MCF 10A (cell line): Measurements from ENCODE around the gene EXOC4. TPM values are rescaled to one million over a fixed set of nuclear protein-coding genes. Genes with fewer than 3 reads are reported as not detected.

Experiments used
- BruUV-seq: library from RNA; stranded (reverse); fragments of 400-500 nt; replicated peaks from 2 replicates; lab custom pipeline; 2021; lab: Mats Ljungman, UMichigan
- CTCF ChIA-PET: fragments of 300-600 bp; sonication (Branson Sonifier 250); formaldehyde crosslinking; extraction: SDS; loops from one replicate; lab custom pipeline; 2021; ENCODE audit warnings: antibody characterized with exemption, inconsistent platforms; lab: Yijun Ruan, JAX
- POLR2A ChIA-PET: fragments of 300-600, 350-650 bp; sonication (Branson Sonifier 250); formaldehyde crosslinking; extraction: SDS; loops from one replicate; lab custom pipeline; 2020; ENCODE audit warnings: antibody characterized with exemption, inconsistent platforms; lab: Yijun Ruan, JAX
- DNase-seq: peaks from one replicate; pipeline ENCODE4 v3.0.0-alpha.2; 2018; ENCODE audit not compliant: unreplicated experiment
- H3K27ac Mint-ChIP-seq: one replicate; pipeline ENCODE4 v1.8.0; 2022; ENCODE audit warnings: mild to moderate bottlenecking, low read depth, mixed read lengths; ENCODE audit not compliant: unreplicated experiment
- H3K27me3 Mint-ChIP-seq: one replicate; pipeline ENCODE4 v1.8.0; 2022; ENCODE audit warnings: mixed read lengths; ENCODE audit not compliant: insufficient read depth, unreplicated experiment
- H3K36me3 Mint-ChIP-seq: one replicate; pipeline ENCODE4 v1.8.0; 2022; ENCODE audit warnings: mild to moderate bottlenecking, moderate library complexity, mixed read lengths; ENCODE audit not compliant: insufficient read depth, unreplicated experiment
- H3K4me1 Mint-ChIP-seq: one replicate; pipeline ENCODE4 v1.8.0; 2022; ENCODE audit warnings: mixed read lengths; ENCODE audit not compliant: insufficient read depth, unreplicated experiment
- H3K4me3 Mint-ChIP-seq: one replicate; pipeline ENCODE4 v1.8.0; 2022; ENCODE audit warnings: mild to moderate bottlenecking, moderate library complexity, mixed read lengths; ENCODE audit not compliant: unreplicated experiment
- H3K9me3 Mint-ChIP-seq: one replicate; pipeline ENCODE4 v1.8.0; 2022; ENCODE audit warnings: mixed read lengths; ENCODE audit not compliant: unreplicated experiment
- intact Hi-C: fragments of 100-400 bp; cut with micrococcal nuclease; formaldehyde crosslinking; loops from 2 replicates; pipeline ENCODE4 v1.14.1; 2022
- total RNA-seq: library from RNA; stranded (reverse); gene quantifications from 2 replicates; pipeline ENCODE4 v1.2.3, GENCODE V29; 2022
- TF ChIP-seq, protein P1 (sequence below): fragments of 200-600 bp; IDR thresholded peaks from one replicate; pipeline ENCODE4 v1.8.0; 2022; ENCODE audit warnings: antibody characterized with exemption, mild to moderate bottlenecking; ENCODE audit not compliant: unreplicated experiment

The EXOC4 gene
- total RNA-seq, 1 experiment from 2014 or later = 105 TPM

DNA sequence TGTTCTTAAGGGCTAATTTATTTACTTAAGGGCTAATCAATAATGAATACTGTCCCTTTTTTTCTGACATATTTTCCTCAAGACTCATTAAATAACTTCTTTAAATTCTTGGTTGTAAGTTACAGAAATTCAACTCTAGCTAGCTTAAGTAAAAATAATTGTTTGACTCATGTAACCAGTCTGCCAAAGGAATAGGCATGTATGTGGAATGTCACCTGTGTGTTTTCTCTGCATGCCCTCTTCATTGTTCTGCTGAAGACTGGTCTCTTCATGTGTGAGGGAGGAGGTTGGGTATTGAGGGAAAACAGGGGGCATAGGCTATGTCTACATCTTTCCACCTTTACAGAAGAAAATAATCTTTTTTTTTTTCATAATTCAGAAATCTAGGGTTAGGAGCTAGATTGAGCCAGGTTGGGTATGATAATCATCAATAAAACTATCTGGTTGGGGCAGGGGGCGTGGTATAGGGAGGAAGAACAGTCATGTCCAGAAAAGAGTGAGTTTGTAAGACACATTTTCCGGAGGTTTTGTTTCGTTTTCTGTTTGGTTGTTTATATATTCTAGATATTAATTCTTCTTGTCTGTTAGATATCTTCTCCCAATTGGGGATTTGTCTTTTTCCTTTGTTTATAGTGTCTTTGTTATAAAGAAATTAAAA, 37.9 kb downstream of the EXOC4 start:
- Mint-ChIP-seq H3K36me3 (peaks cover 33% of the 10 kb centered on the region), H3K4me3 (no peak overlapping the region), H3K27ac (no peak overlapping the region), H3K27me3 (no peaks in the 10 kb centered on the region), H3K4me1 (no peaks in the 10 kb centered on the region), H3K9me3 (no peaks in the 10 kb centered on the region)
- TF ChIP-seq, protein P1, sequence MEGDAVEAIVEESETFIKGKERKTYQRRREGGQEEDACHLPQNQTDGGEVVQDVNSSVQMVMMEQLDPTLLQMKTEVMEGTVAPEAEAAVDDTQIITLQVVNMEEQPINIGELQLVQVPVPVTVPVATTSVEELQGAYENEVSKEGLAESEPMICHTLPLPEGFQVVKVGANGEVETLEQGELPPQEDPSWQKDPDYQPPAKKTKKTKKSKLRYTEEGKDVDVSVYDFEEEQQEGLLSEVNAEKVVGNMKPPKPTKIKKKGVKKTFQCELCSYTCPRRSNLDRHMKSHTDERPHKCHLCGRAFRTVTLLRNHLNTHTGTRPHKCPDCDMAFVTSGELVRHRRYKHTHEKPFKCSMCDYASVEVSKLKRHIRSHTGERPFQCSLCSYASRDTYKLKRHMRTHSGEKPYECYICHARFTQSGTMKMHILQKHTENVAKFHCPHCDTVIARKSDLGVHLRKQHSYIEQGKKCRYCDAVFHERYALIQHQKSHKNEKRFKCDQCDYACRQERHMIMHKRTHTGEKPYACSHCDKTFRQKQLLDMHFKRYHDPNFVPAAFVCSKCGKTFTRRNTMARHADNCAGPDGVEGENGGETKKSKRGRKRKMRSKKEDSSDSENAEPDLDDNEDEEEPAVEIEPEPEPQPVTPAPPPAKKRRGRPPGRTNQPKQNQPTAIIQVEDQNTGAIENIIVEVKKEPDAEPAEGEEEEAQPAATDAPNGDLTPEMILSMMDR = no peak
- DNase-seq = no peak
- intact Hi-C loops = no loop called here
- ChIA-PET CTCF (interaction anchor here (0.7 kb wide), 1 partner anchor 1128 kb away, joined by 3 read pairs; no protein-coding TSS in a partner anchor), POLR2A (interaction anchor here (0.5 kb wide), 2 partner anchors 25 to 552 kb away, joined by 3 to 5 read pairs; no protein-coding TSS in a partner anchor)
- no TSS peak for BruUV-seq

DNA sequence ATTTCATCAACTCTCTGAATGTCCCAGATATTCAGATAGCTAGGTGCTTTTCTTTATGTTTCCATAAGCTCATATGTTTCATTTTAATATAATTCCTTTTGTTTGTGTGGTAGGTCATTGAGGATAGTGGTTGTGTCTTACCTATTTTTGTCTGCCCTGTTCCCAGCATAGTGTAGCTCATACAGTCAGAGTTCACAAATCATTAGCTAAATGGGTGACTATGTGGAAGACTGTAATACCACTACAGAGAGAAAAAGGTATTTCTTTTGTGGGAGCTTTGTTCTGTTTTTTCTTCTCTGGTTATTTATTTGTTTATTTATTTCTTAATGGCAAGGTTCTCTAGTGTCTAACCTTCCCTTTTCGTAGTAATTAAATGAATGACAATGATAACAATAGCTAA, 39.8 kb downstream of the EXOC4 start:
- no TSS peak for BruUV-seq
- ChIA-PET CTCF (interaction anchor here (1.2 kb wide), 1 partner anchor 13 kb away, joined by 4 read pairs; no protein-coding TSS in a partner anchor), POLR2A (interaction anchor here (0.6 to 1.5 kb wide), 3 partner anchors 40 to 404 kb away, joined by 4 to 5 read pairs (median 4); partner anchors contain the start of gene EXOC4)
- no peak overlapping the region for H3K4me3 Mint-ChIP-seq
- TF ChIP-seq, protein P1 = no peak
- H3K4me1 Mint-ChIP-seq = no peaks in the 10 kb centered on the region
- H3K27ac Mint-ChIP-seq = no peak overlapping the region
- no peak for DNase-seq
- intact Hi-C loops = no loop called here
- H3K27me3 Mint-ChIP-seq = no peaks in the 10 kb centered on the region
- H3K36me3 Mint-ChIP-seq = peaks cover 33% of the 10 kb centered on the region
- no peaks in the 10 kb centered on the region for H3K9me3 Mint-ChIP-seq

DNA sequence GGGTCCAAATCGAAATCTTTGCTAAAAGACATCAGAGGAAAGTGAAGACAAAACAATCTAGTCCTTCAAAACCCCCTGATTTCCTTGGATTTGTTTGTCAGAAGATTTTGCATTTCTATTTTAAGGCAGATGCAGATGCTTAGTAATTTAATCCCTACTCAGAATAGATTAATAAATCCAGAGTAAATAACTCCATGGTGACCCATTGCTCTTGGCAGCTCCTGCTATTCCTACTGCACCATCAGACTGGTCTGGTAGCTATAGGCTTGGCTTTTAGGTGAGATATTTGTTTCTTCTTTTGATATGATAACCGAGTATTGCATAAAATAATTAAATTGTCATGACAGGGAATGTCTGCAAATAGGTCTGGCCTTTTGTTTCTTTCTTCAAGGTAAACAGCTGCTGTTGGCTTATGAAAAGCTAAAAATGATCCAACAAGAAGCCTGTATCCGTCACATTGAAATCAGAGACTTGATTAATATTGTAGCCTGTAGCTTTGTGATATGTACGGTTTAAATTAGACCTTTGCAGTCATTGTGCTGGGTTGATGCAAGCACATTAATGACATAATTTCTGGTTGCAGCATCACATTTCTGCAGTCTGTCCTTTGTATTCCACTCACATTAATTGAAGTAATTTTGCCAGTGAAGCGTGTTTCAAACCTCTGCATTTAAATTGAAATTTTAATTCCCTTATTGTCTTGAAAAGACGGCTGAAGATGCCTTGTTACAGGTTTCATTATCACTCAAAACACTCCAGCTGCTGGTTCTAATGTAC, 40.7 kb downstream of the EXOC4 start:
- Mint-ChIP-seq H3K4me1 (no peaks in the 10 kb centered on the region), H3K4me3 (no peak overlapping the region), H3K27me3 (no peaks in the 10 kb centered on the region), H3K9me3 (no peaks in the 10 kb centered on the region), H3K27ac (no peak overlapping the region), H3K36me3 (peaks cover 33% of the 10 kb centered on the region)
- intact Hi-C loops = no loop called here
- TF ChIP-seq, protein P1 = no peak
- ChIA-PET POLR2A (interaction anchor here (0.6 to 1.5 kb wide), 3 partner anchors 41 to 403 kb away, joined by 4 to 5 read pairs (median 4); partner anchors contain the start of gene EXOC4), CTCF (interaction anchor here (0.5 to 1.2 kb wide), 4 partner anchors 12 to 1764 kb away, joined by 3 to 4 read pairs (median 3); no protein-coding TSS in a partner anchor)
- no peak for DNase-seq
- no TSS peak for BruUV-seq

DNA sequence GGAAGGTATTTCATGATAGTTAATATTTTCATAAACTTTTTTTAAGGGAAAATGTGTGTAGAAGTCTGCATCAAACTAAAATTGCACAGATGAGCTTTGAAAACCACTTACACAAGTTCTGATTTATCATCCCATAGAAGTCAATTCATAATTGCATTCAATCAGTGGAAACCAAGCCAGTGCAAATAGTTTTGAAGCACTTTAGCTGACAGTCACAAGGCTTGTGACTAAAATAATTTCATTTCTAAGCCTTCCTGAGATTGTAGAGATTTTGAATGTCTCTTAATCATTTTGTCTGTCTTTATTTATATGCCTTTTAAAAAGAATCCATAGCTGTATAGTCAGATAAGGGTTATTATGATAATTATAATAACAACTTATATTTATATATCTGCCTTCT, 41.4 kb downstream of the EXOC4 start:
- ChIA-PET CTCF (interaction anchor here (0.5 to 1.4 kb wide), 3 partner anchors 69 to 979 kb away, joined by 3 to 4 read pairs (median 3); no protein-coding TSS in a partner anchor), POLR2A (no interaction called here)
- H3K4me3 Mint-ChIP-seq = no peak overlapping the region
- BruUV-seq = no TSS peak
- no peak for DNase-seq
- H3K27ac Mint-ChIP-seq = no peak overlapping the region
- H3K27me3 Mint-ChIP-seq = no peaks in the 10 kb centered on the region
- no peaks in the 10 kb centered on the region for H3K4me1 Mint-ChIP-seq
- peaks cover 28% of the 10 kb centered on the region for H3K36me3 Mint-ChIP-seq
- TF ChIP-seq, protein P1 = no peak
- H3K9me3 Mint-ChIP-seq = no peaks in the 10 kb centered on the region
- intact Hi-C loops = no loop called here
